SK-N-SH treated with all-trans-retinoic acid at 6 μM for 48 hours (cell line): ENCODE results near the gene RSPO4.

Experiments
- ARNTL ChIP-seq: fragments of 450-650 bp; formaldehyde crosslinking; IDR thresholded peaks from 2 replicates; pipeline ENCODE4 v1.5.0; 2020; ENCODE audit warnings: low read depth, mild to moderate bottlenecking, moderate library complexity, borderline replicate concordance
- CREB5 ChIP-seq: fragments of 250-450 bp; sonication (Bioruptor Pico); IDR thresholded peaks from 2 replicates; pipeline ENCODE4 v1.5.1; 2020; ENCODE audit warnings: low read depth, mild to moderate bottlenecking, moderate library complexity
- CSDC2 ChIP-seq: fragments of 250-450 bp; sonication (Bioruptor Pico); IDR thresholded peaks from 2 replicates; pipeline ENCODE4 v1.5.0; 2020; ENCODE audit warnings: mild to moderate bottlenecking, moderate library complexity
- CSRNP3 ChIP-seq: fragments of 250-450 bp; sonication (Bioruptor Pico); IDR thresholded peaks from 2 replicates; pipeline ENCODE4 v1.5.1; 2021; ENCODE audit warnings: mild to moderate bottlenecking, moderate library complexity
- GLIS3 ChIP-seq: fragments of 250-450 bp; sonication (Bioruptor Pico); IDR thresholded peaks from 2 replicates; pipeline ENCODE4 v1.5.0; 2020; ENCODE audit warnings: mild to moderate bottlenecking, moderate library complexity
- PATZ1 ChIP-seq: fragments of 250-450 bp; sonication (Bioruptor Pico); IDR thresholded peaks from 2 replicates; pipeline ENCODE4 v1.8.0; 2020; ENCODE audit warnings: mild to moderate bottlenecking, moderate library complexity, borderline replicate concordance
- TCF4 ChIP-seq: fragments of 250-450 bp; sonication (Bioruptor Pico); IDR thresholded peaks from 2 replicates; pipeline ENCODE4 v1.8.0; 2021; ENCODE audit warnings: mild to moderate bottlenecking, moderate library complexity, borderline replicate concordance
- TOX ChIP-seq: fragments of 250-450 bp; sonication (Bioruptor Pico); IDR thresholded peaks from 2 replicates; pipeline ENCODE4 v1.8.0; 2021; ENCODE audit warnings: mild to moderate bottlenecking, moderate library complexity, borderline replicate concordance
- ZC3H10 ChIP-seq: fragments of 250-450 bp; sonication (Bioruptor Pico); IDR thresholded peaks from 2 replicates; pipeline ENCODE4 v1.5.1; 2021; ENCODE audit warnings: mild to moderate bottlenecking, moderate library complexity
- ZFP3 ChIP-seq: fragments of 250-450 bp; sonication (Bioruptor Pico); IDR thresholded peaks from 2 replicates; pipeline ENCODE4 v1.5.0; 2020; ENCODE audit warnings: mild to moderate bottlenecking, moderate library complexity
- ZFP30 ChIP-seq: fragments of 450-650 bp; formaldehyde crosslinking; IDR thresholded peaks from 2 replicates; pipeline ENCODE4 v1.5.0; 2022; ENCODE audit warnings: mild to moderate bottlenecking, moderate library complexity

- TF ChIP-seq CREB5 (CRISPR knock-in tag) = no peak
- no peak for TF ChIP-seq TCF4 (CRISPR knock-in tag)
- TF ChIP-seq GLIS3 = no peak
- TF ChIP-seq ZFP3 (CRISPR knock-in tag) = no peak
- TF ChIP-seq ZFP30 (CRISPR knock-in tag) = no peak
- no peak for TF ChIP-seq TOX (CRISPR knock-in tag)
- TF ChIP-seq ARNTL (CRISPR knock-in tag) = no peak
- TF ChIP-seq CSDC2 = no peak
- TF ChIP-seq ZC3H10 (CRISPR knock-in tag) = no peak
- no peak for TF ChIP-seq PATZ1 (CRISPR knock-in tag)
- no peak for TF ChIP-seq CSRNP3
These were observed 26.1 kb downstream of the RSPO4 start for GRCh38 chr20:976033-976432.
